ENCODE data around the gene PHGDH.

Gene PHGDH

DNA sequence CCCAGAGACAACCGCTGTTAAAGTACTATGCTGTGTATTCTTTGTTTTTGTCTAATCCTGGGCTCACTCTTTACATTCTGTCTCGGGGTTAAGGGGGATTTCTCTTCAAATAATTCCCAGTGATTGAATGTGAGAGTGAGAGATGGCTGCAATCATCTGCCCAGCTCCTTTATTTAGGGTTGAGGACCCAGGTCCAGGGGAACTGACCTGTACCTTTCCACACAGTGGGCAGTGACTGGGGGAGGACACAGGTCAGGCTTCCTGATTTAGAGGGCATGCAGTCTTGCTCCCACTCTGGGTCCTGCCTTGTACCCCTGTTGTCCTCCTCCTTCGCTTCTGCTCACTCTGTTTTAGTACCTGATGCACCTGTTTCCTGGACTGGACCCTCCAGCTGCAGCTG is 22.0 kb downstream of the PHGDH start:
- no peak for DNase-seq

DNA sequence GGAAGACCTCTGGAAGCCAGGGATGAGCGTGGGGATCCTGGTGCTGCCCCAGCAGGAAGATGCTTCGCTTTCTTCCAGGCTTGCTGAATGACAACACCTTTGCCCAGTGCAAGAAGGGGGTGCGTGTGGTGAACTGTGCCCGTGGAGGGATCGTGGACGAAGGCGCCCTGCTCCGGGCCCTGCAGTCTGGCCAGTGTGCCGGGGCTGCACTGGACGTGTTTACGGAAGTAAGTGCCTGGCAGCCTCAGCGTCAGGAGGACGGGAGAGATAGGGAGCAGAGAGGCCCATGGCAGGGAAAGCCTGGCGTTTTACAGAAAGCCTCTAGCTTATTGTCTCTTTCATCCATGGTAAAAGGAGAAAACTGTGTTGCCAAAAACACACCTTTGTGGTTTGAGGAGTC is 23.5 kb downstream of the PHGDH start:
- DNase-seq, result no peak

DNA sequence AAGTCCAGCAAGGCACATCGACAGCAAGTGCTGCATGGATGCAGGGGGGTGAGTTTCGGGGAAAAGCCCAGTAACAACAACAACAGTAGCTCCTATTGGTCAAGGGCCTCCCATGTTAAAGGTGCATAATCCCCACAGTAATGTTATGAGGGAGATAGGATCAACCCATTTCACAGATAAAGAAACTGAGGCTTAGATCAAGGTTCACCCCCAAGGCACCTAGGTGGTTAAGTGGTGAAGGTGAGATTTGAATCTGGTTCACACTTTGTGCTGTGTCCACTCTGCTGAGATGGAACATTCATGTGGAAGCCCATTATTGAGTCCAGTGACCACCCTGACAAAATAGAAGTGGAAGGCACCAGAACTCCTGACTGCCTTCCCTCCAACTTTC is 24.9 kb downstream of the PHGDH start:
- no peak for DNase-seq

DNA sequence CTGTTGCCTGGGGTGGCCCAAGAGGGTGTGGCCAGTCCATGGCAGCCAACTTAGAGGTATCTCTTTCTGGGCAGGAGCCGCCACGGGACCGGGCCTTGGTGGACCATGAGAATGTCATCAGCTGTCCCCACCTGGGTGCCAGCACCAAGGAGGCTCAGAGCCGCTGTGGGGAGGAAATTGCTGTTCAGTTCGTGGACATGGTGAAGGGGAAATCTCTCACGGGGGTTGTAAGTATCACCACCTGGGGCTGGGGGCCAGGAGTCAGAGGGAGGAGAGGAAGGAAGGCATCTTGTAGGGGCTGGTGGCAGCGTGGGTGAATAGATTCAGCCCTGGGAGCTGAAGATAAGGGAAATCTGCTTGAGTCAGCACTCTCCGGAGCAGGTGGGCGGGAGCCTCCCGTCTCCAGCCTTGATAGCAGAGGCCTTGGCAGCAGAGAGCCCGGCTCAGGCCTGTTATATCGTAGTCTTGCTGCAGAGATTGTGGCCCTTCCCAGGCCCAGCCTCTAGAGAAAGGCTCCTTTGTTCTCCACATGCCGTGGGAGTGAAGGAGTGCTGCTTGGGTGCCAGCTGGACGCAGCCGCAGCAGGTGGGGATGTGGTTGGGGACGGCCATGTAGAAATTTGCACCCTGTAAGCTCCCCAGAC is 25.4 kb downstream of the PHGDH start:
- DNase-seq, result no peak

DNA sequence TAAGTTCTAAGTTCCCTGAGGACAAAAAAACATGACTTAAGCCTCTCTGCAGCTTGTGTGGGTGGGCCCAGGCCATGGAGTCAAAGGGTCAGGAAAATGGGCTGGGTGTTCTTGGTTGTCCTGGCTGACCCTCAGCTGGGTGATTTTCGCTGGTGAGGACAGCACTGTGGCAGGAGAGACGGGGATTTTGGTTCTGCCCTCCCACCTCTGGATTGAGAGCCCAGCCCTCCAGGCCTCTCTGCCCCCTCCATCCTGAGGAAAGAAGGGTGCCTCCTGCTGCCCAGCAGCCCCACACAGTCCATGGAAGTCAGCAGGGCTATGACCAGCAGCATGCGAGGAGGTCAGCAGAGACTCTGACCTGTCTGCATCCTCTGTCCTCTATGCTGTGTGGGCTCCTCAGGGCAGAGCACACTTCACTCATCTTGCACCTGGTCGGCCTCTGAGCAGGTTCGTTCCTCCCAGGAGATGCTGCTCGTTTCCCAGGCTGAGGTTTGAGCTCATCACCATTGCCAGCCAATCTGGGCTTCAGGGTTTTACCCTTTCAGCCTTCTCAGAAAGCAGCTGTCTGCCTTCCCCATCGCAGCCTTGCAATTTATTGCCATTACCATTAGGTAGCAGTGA is 26.5 kb downstream of the PHGDH start:
- no peak for DNase-seq

DNA sequence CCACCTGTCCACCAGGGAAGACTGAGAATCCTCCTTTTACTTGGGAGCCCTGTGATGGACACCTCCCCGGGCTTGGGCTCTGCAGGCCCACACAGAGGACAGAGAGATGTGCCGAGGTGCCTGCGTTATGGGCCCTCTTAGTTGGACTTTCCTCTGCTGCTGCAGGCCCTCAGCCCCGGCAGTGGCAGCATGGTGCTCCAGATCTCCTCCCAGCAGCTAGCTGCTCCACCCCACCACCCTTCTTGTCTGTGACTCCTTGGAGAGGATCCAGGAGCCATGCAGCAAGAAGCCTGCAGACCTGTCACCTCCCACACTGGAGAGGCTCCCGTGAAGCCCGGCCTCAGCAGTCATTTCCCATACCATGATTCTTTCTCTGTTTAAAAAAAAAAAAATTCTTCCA is 27.4 kb downstream of the PHGDH start:
- DNase-seq, result no peak

DNA sequence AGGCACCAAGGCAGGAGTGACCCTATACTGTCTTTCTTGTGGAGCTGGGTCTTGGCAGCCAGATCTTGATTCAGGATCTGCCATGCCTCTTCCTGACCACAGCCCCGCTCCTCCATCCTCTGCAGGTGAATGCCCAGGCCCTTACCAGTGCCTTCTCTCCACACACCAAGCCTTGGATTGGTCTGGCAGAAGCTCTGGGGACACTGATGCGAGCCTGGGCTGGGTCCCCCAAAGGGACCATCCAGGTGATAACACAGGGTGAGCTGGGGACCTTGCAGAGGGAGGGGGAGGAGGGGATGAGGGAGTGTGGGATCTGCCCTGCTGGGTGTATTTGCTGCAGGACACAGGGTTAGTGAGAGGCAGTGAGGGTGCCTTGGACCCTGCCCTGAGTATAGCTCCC is 28.5 kb downstream of the PHGDH start:
- no peak for DNase-seq

DNA sequence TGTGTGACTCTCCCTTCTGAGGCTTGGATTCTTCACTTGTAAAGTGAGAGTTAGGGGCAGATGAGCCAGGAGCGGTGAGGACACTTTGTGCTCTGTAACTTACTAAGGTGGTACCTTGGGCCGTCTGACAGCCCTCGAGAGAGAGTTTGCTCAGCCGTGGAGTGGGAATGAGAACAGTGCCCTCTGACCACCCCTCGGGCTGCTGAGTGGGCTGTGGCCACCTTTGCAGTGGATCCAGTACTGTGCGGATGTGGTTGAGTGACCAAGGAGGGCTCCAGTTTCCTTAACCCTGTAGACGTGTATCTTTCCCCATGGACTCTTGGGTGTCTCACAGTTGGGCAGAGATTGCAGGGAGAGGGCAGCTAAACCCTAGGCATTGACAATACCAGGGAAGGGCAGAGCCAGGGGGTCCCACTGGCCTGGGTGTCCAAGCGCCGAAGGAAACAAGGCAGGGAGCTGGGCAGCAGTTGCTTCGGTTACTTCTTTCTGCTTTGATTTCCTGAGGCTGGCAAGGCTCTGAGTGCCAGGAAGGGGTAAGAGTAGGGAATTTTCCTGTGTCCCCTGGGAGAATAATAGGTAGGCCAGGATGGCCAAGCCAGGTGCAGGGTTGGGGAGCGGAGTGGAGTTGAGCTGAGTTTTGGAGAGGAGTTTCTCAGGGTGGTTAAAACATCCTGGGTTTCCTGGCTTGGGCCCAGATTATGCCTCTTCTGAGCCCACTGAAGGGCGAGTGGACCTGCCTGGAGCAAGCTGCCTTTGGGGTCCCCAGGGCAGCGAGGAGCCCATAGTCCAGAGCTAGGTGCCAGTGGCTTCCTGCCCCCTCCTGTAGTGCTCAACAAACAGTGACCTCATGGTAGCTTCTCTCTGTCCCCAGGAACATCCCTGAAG is 29.4 kb downstream of the PHGDH start:
- no peak for DNase-seq

DNA sequence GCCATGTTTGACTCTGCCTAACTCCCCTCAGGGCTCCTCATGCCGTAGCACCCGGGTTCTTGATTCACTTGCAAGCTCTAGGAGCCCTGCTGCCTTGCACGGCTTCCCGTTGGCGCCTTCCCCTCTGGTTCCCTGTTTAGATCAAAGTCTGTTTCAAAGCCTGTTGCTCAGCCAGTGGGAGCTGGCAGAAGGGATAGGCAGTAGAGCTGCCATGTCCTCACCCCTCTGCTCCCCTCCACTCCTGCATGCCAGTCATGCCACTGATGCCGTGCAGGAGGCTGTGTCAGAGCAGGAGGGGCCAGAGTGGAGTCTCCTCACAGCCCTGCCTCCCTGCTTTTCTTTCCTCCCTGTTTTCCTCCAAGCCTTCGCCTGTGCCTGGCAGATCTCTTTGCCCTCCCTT is 30.5 kb downstream of the PHGDH start:
- no peak for DNase-seq

DNA sequence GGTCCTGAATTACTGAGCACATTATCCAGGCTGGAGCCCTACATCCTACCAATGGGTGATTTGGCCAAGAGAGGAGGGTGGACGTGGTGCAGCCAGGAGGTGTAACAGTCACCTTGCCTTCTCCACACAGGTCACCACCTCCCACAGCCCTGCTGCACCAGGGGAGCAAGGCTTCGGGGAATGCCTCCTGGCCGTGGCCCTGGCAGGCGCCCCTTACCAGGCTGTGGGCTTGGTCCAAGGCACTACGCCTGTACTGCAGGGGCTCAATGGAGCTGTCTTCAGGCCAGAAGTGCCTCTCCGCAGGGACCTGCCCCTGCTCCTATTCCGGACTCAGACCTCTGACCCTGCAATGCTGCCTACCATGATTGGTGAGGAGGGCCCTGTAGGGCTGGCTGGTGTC is 30.9 kb downstream of the PHGDH start:
- no peak for DNase-seq

DNA sequence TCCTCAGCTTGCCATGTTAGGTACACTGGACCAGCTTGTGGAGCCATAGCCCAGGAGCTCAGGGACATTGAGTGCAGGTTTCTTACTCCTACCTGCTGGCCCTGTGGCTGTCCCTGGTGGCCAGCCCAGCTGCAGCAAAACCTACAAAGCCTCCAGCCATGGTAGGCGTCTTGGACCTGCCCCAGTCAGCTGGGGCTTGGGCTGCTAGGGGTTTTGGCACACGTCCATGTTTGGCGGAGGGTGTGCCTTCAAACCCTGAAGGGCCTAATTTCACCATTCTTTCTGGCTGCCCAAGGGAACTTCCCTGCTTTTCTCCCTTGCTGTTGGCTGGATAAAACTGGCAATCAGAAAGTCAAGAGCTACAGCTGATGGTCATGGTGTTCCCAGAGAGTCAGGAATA is 31.6 kb downstream of the PHGDH start:
- no peak for DNase-seq

DNA sequence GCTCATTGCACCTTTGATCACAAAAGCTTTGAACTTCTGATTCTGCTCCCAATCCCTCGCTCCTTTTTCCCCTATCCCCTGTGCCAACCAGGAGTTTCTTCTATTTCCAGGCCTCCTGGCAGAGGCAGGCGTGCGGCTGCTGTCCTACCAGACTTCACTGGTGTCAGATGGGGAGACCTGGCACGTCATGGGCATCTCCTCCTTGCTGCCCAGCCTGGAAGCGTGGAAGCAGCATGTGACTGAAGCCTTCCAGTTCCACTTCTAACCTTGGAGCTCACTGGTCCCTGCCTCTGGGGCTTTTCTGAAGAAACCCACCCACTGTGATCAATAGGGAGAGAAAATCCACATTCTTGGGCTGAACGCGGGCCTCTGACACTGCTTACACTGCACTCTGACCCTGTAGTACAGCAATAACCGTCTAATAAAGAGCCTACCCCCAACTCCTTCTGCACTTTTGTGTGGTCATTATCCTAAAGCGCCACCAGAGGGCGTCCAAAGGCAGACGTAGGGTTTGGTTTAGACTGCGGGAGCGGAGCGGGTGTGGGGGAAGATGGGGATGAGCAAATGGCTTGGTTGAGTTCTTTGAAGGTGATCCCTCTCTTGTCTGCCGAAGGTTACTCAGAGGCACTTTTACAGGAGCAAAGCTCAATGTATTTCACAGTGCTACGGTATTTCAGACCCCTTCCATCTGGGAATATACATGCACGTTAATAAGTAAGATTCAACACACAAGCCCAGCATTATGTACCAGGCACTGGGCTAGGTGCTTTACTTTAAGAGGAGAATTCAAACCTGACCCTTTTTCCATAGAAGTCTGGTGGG is 32.3 kb downstream of the PHGDH start:
- peak; percentile 44 for DNase-seq

DNA sequence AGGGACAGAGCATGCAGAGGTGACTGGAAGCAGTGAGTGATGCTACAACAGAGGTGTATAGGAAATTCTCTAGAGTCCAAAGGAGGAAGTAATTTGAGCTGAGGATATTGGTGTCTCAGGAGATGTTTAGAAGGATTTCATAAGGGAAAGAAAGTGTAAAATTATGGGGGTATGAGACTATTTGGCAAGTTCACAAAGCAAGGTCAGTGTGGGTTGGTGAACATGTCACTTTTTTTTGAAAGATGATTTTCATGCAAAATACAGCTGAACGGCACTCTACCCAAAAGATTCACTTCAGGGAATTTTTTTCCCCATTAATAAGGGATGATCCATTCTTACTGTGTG is 32.8 kb downstream of the PHGDH start:
- no peak for DNase-seq

DNA sequence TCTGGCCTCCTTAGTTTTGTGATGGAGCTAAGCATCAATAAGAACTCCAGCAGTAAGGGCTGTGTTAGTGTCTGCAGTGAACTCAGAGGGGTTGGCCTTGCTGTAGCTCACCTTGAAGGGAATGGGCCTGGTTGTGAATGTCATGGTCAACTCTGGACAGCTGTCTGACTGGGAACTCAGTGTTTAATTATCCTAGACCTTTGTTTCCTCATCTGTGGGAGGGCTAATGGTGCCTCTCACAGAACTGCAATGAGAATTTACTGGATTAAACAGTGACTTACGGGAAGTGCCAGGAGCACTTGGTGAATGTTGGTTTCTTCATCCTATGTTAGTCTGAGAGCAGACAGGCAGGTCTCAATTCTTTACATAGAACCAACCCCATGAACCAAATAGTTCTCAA is 33.3 kb downstream of the PHGDH start:
- DNase-seq, result no peak

DNA sequence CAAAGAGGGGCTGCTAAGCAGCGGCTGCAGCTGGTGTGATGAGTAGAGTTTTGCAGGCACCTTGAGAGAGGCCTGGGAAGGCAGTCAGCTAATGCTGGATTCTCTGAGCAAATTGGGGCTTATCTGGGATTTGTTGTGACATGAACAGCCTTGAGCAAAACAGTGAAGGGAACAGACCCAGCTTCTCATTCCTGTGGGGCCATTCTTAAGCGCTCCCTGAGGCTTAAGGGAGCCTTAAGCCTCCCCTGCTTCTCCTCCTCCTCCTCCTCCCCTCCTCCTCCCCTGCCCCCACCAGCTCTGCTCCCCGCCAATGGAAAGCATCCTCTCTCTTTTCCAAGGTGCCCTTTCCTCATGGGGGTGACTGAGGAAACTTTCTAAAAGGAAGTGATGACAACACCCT is 35.7 kb downstream of the PHGDH start:
- no peak for DNase-seq

DNA sequence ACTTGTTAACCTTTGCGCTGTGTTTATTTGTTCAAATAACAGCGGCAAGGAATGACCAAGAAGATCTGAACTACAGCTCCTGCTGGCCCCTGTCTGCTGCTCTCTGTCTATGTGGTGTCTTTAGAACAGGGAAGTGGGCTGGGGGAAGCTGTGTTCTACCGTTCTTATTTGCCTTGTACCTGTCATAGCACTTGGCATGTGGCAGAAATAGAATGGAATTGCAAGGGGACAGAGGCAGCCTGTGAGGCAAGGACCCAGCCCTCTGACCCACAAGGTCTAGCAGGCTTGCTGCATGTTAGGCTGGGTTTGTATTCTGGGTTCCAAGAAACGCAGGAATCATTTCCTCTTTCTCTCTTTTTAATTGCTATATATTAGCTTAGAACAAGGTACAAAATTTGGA is 36.3 kb downstream of the PHGDH start:
- DNase-seq, result no peak

DNA sequence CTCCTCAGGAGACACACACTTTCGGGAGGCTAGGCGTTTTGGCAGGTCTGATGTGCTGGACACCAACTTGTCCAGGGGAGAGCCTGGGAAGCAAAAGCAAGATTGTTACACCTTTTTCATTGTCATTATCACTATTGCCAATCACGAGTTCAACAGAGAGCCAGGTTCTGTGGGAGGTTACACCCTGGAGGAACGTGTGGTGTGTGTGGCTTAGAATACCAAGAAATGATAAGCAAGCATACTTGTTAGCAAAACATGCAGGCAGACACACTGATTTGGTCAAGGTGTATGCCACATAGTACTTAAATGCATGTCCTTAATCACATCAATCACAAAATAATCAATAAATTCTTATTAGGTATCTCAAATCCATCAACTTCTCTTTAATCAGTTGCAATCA is 40.9 kb downstream of the PHGDH start:
- no peak for DNase-seq

DNA sequence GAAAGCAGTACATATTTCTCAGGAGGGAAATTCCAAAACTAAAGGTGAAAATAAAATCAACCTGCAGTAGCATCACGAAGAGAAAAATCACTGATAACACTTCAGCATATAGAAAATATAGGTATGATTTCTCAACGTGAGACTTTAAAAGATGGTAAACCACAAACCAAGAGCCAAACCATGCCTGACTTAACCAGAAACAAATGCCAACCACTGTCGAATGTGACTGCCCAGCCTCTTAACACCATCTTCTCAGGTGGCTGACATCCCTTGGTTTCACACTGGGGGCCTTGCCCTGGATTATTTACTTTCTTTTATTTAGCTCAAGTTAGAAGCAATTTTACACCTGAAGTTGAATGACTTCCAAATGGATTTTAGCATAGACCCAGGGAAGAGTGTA is 46.9 kb downstream of the PHGDH start:
- no peak for DNase-seq

DNA sequence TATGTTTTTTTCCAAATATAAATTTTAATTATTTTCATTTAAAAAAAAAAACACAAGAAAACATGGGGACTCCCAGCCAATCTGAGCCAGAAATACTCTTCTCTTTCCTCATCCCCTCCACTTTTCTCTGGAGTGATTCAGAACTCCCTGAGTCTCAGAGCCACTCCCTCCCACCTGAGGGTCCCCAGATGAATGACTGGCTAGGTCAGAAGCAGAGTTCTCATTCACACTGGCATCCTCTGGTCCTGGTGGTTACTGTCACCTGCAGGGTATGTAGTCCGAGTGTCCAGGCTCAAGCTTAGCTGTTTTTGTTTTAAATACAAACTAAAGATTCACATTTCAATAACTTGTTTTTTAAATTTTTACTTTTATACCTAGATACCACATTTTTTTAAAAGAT is 50.7 kb downstream of the PHGDH start:
- DNase-seq, result no peak

DNA sequence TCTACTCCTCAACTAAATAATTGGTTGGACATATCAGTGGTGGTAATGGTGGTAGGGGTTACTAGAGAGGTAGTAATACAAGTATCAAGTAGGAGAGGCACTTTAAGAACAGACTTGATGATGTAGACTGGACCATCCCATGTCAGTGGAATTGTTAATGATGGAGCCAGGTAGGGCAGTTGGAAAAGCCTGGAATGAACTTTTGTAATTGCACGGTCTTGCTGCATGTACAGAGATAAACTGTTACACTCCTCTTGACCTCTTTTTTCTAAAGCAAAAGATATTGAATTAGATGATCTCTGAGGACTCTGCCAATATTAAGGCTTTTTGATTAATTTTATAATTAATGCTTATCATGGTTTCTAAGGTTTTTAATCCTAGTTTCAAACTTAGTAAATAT is 51.2 kb downstream of the PHGDH start:
- no peak for DNase-seq

DNA sequence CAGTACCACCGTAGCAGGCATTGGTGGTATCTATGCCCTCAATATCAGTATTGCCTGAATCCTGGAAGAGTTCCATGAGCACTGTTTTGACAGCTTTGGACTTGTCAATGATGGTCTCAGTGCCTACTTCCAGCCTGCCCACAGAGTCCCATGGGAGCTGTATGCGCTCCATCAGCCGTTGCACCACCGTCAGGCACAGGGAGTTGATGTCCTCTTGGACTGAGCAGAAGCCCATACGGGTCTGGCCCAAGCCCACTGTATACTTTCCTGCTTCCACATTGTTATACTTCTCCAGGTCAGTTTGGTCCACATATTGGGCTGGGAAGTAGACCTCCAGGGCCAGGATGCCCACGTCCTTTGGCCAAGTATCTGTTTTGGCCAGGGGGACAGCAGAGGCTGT is 52.5 kb downstream of the PHGDH start:
- no peak for DNase-seq

DNA sequence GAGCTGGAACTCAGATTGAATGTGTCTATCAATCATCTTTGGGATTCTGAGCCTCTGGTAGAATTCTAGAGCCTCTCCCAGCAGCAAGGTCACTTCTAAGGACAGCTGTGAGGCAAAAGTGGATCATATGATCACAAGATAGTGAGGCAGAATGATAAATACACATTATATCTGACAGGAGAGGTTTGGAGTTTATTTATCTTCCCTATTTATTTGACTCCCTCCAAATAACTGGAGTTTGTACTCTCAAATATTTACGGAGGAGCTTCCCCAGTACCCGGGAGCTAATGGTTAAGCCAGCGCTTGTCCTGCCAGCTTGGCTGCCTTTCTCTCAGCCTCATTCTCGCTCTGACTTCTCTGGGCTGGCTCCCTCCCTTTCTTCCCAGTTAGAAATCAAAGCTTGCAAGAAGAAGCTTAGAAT is 54.6 kb downstream of the PHGDH start:
- DNase-seq, result no peak

DNA sequence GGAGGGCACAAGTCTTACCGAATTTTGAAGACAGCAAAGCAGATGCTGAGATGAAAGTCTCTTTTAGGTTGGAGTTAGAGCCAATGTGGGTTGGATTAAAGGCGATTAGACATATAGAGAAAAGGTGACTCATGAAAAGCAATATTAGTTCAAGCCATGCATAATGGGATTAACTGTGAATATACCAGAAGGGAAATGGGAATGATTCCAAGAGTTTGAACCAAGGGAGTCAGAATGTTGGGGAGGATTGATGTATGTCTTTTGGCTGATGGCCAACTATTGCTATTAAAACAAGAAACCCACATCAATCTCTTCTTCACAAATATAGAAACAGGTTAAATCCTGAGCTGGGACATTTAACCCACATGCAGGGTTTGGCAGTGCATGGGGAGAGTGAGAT is 55.8 kb downstream of the PHGDH start:
- no peak for DNase-seq

DNA sequence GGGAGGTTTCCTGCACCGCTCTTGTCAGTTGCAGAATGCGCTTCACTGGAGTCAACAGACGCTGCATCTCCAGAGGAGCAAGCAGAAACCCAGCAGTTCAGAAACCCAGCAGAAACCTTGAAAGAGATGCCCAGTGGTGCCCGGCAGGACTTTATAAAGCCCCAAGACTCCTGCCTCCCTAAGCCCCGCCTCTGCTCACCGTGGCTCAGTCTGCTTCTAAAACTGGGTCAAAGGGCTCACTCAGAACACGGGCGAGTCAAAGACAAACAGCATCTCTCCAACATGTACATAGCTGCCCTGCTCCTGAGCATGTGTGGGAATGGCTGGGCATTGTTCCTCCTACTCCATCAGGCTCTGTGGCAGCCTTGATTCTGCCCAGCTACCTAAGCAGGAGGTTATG is 57.0 kb downstream of the PHGDH start, which contains the start of gene HMGCS2:
Gene HMGCS2, minus strand, starts transcription at position 128 of the 400 bp plus-strand sequence. Its CDS starts 61 bp downstream, at position 67.
- DNase-seq, result no peak

Data from NCI-H748 treated with DMSO at 0.1 percent for 48 hours (cell line).